Activated CD4-positive, alpha-beta T cell treated with anti-CD3 and anti-CD28 coated beads, Interleukin-2, amount 10 ng/mL, durations not matched to agents 24 days and 14 days (primary cell): ENCODE data around the gene SYNPO. TPM values are rescaled to one million over a fixed set of nuclear protein-coding genes. Genes with fewer than 3 reads are reported as not detected.
A peak's percentile ranks its signal among the peaks of the same experiment; 100 is the strongest.

Experiments
- DNase-seq: peaks from one replicate; pipeline ENCODE4 v3.0.0; 2022
- H3K27ac Mint-ChIP-seq: one replicate; pipeline ENCODE4 v1.8.0; 2022; ENCODE audit warnings: mild to moderate bottlenecking, mixed read lengths
- H3K27me3 Mint-ChIP-seq: one replicate; pipeline ENCODE4 v1.8.0; 2022; ENCODE audit warnings: mixed read lengths
- H3K36me3 Mint-ChIP-seq: one replicate; pipeline ENCODE4 v1.8.0; 2022; ENCODE audit warnings: low read depth, mild to moderate bottlenecking, mixed read lengths
- H3K4me1 Mint-ChIP-seq: one replicate; pipeline ENCODE4 v1.8.0; 2021; ENCODE audit warnings: mixed read lengths
- H3K4me3 Mint-ChIP-seq: one replicate; pipeline ENCODE4 v1.8.0; 2022; ENCODE audit warnings: mild to moderate bottlenecking, moderate library complexity, mixed read lengths
- H3K9me3 Mint-ChIP-seq: one replicate; pipeline ENCODE4 v1.8.0; 2021; ENCODE audit warnings: mixed read lengths
- intact Hi-C: fragments of 100-400 bp; cut with micrococcal nuclease; formaldehyde crosslinking; loops from one replicate; pipeline ENCODE4 v1.15.1; 2023
- total RNA-seq: library from RNA; stranded (reverse); gene quantifications from 2 replicates; pipeline ENCODE4 v1.2.3, GENCODE V29; 2022

The SYNPO gene
- total RNA-seq, 1 donor from 2014 or later: not detected

- Mint-ChIP-seq H3K4me3 (no peak overlapping the region), H3K9me3 (no peaks in the 10 kb centered on the region), H3K4me1 (peaks cover 10% of the 10 kb centered on the region), H3K27ac (no peak overlapping the region), H3K36me3 (no peaks in the 10 kb centered on the region), H3K27me3 (peaks cover 30% of the 10 kb centered on the region)
- no peak for DNase-seq
- intact Hi-C loops: loop anchor here (5.0 kb wide), 2 partner anchors 189 to 201 kb away; partner anchors contain the start of gene IRGM
Measured at GRCh38 chr5:150658121-150658520, 17.7 kb downstream of the SYNPO start.

- Mint-ChIP-seq H3K36me3 (no peaks in the 10 kb centered on the region), H3K27me3 (peaks cover 32% of the 10 kb centered on the region), H3K4me3 (no peak overlapping the region), H3K4me1 (peaks cover 10% of the 10 kb centered on the region), H3K9me3 (no peaks in the 10 kb centered on the region), H3K27ac (no peak overlapping the region)
- DNase-seq: no peak
- intact Hi-C loops: loop anchor here (5.0 kb wide), 2 partner anchors 189 to 201 kb away; partner anchors contain the start of gene IRGM
Measured at GRCh38 chr5:150658699-150659265, 18.3 kb downstream of the SYNPO start.

GRCh38 chr5:150659360-150660107 lies 19.1 kb downstream of the SYNPO start:
- Mint-ChIP-seq H3K4me3 (no peak overlapping the region), H3K4me1 (peaks cover 10% of the 10 kb centered on the region), H3K27ac (no peak overlapping the region), H3K9me3 (no peaks in the 10 kb centered on the region), H3K27me3 (peaks cover 30% of the 10 kb centered on the region), H3K36me3 (no peaks in the 10 kb centered on the region)
- intact Hi-C loops: loop anchor here (5.0 kb wide), 2 partner anchors 188 to 202 kb away; partner anchors contain the start of gene IRGM
- no peak for DNase-seq

GRCh38 chr5:150660108-150660831 lies 19.8 kb downstream of the SYNPO start:
- Mint-ChIP-seq H3K9me3 (no peaks in the 10 kb centered on the region), H3K27me3 (peaks cover 30% of the 10 kb centered on the region), H3K27ac (no peak overlapping the region), H3K4me1 (peaks cover 10% of the 10 kb centered on the region), H3K36me3 (no peaks in the 10 kb centered on the region), H3K4me3 (no peak overlapping the region)
- no peak for DNase-seq
- intact Hi-C loops: no loop called here

- Mint-ChIP-seq H3K27me3 (peaks cover 29% of the 10 kb centered on the region), H3K4me1 (peaks cover 8% of the 10 kb centered on the region), H3K9me3 (no peaks in the 10 kb centered on the region), H3K27ac (no peak within 1 kb of the TSS), H3K4me3 (no peak within 1 kb of the TSS), H3K36me3 (no peaks in the 10 kb centered on the region)
- no peak for DNase-seq
- intact Hi-C loops: no loop called here
Measured at GRCh38 chr5:150661086-150661485, 20.6 kb downstream of the SYNPO start, which contains the start of gene MYOZ3. Gene MYOZ3, plus strand, starts transcription at chr5:150661251. Its CDS starts 1,691 bp downstream, at chr5:150662942.

- Mint-ChIP-seq H3K27ac (no peak overlapping the region), H3K36me3 (no peaks in the 10 kb centered on the region), H3K4me1 (peaks cover 6% of the 10 kb centered on the region), H3K9me3 (no peaks in the 10 kb centered on the region), H3K27me3 (peaks cover 29% of the 10 kb centered on the region), H3K4me3 (no peak overlapping the region)
- no peak for DNase-seq
- intact Hi-C loops: no loop called here
Measured at GRCh38 chr5:150661821-150662596, 21.5 kb downstream of the SYNPO start.

- Mint-ChIP-seq H3K27me3 (peaks cover 21% of the 10 kb centered on the region), H3K36me3 (no peaks in the 10 kb centered on the region), H3K4me1 (no peaks in the 10 kb centered on the region), H3K4me3 (no peak overlapping the region), H3K9me3 (no peaks in the 10 kb centered on the region), H3K27ac (no peak overlapping the region)
- no peak for DNase-seq
- intact Hi-C loops: no loop called here
Measured at GRCh38 chr5:150662731-150663516, 22.5 kb downstream of the SYNPO start.

- Mint-ChIP-seq H3K4me3 (no peak overlapping the region), H3K36me3 (no peaks in the 10 kb centered on the region), H3K4me1 (no peaks in the 10 kb centered on the region), H3K9me3 (no peaks in the 10 kb centered on the region), H3K27me3 (peaks cover 21% of the 10 kb centered on the region), H3K27ac (no peak overlapping the region)
- intact Hi-C loops: no loop called here
- DNase-seq: no peak
Measured at GRCh38 chr5:150663936-150664335, 23.5 kb downstream of the SYNPO start.

GRCh38 chr5:150665044-150665443 lies 24.6 kb downstream of the SYNPO start:
- intact Hi-C loops: no loop called here
- H3K36me3 Mint-ChIP-seq: no peaks in the 10 kb centered on the region
- DNase-seq: no peak
- H3K4me1 Mint-ChIP-seq: no peaks in the 10 kb centered on the region
- no peaks in the 10 kb centered on the region for H3K9me3 Mint-ChIP-seq
- no peak overlapping the region for H3K4me3 Mint-ChIP-seq
- H3K27ac Mint-ChIP-seq: no peak overlapping the region
- peaks cover 24% of the 10 kb centered on the region for H3K27me3 Mint-ChIP-seq

- Mint-ChIP-seq H3K9me3 (no peaks in the 10 kb centered on the region), H3K27ac (no peak overlapping the region), H3K4me3 (peak overlapping the region; percentile 58), H3K36me3 (no peaks in the 10 kb centered on the region), H3K4me1 (peaks cover 3% of the 10 kb centered on the region), H3K27me3 (peaks cover 25% of the 10 kb centered on the region)
- intact Hi-C loops: no loop called here
- DNase-seq: no peak
Measured at GRCh38 chr5:150670275-150670947, 30.0 kb downstream of the SYNPO start.

- H3K27ac Mint-ChIP-seq: no peak overlapping the region
- H3K27me3 Mint-ChIP-seq: peaks cover 25% of the 10 kb centered on the region
- no peaks in the 10 kb centered on the region for H3K9me3 Mint-ChIP-seq
- intact Hi-C loops: no loop called here
- peaks cover 3% of the 10 kb centered on the region for H3K4me1 Mint-ChIP-seq
- no peaks in the 10 kb centered on the region for H3K36me3 Mint-ChIP-seq
- H3K4me3 Mint-ChIP-seq: peak overlapping the region; percentile 58
- DNase-seq: no peak
Measured at GRCh38 chr5:150670948-150671310, 30.5 kb downstream of the SYNPO start.

- peak overlapping the region; percentile 80 for H3K4me3 Mint-ChIP-seq
- H3K36me3 Mint-ChIP-seq: no peaks in the 10 kb centered on the region
- intact Hi-C loops: no loop called here
- H3K27me3 Mint-ChIP-seq: peaks cover 25% of the 10 kb centered on the region
- H3K27ac Mint-ChIP-seq: no peak overlapping the region
- H3K9me3 Mint-ChIP-seq: no peaks in the 10 kb centered on the region
- peak; percentile 68 for DNase-seq
- peaks cover 3% of the 10 kb centered on the region for H3K4me1 Mint-ChIP-seq
Measured at GRCh38 chr5:150671509-150672236, 31.2 kb downstream of the SYNPO start.
